ENCODE results near the gene MOAP1. TPM values are rescaled to one million over a fixed set of nuclear protein-coding genes. Genes with fewer than 3 reads are reported as not detected.

The MOAP1 gene
- total and polyA plus RNA-seq, 2 of the 8 experiments (the other 6 are each of a cell fraction or from before 2014, with no cell fraction given) = 18.3 to 20.1 TPM

GRCh38 chr14:93155667-93156066 is 29.0 kb downstream of the MOAP1 start (continued):
- no peak for TF ChIP-seq CHD7 (IDR thresholded peaks at IDR 0.05; ENCODE audit: insufficient replicate concordance, low read length)
- no peak for TF ChIP-seq POLR2AphosphoS5 (IDR thresholded peaks at IDR 0.05; ENCODE audit: low read depth, low read length)
- TF ChIP-seq CTCF (IDR thresholded peaks at IDR 0.05; ENCODE audit: control extremely low read depth in 1 of 3, insufficient read depth in 1 of 3, low read depth in 1 of 3, low read length in 3 of 3) = no peak
- no peak for TF ChIP-seq SIX5 (IDR thresholded peaks at IDR 0.05; ENCODE audit: low read depth, low read length)
- no peak for TF ChIP-seq PHF8 (conservative IDR thresholded peaks at IDR 0.05; ENCODE audit: low read depth, low read length)
- TF ChIP-seq FOSL1 (IDR thresholded peaks at IDR 0.05; ENCODE audit: insufficient read depth, low read depth, low read length) = no peak
- TF ChIP-seq RXRA (IDR thresholded peaks at IDR 0.05; ENCODE audit: insufficient read depth, low read depth, low read length) = no peak
- TF ChIP-seq BRCA1 (IDR thresholded peaks at IDR 0.05; ENCODE audit: low read depth, low read length) = no peak
